Urinary bladder (tissue), 4 donors: ENCODE data around the gene GDA. TPM values are rescaled to one million over a fixed set of nuclear protein-coding genes. Genes with fewer than 3 reads are reported as not detected.

Experiments
- DNase-seq: peaks from one replicate; pipeline ENCODE4 v3.0.0-alpha.2; 2015; ENCODE audit errors: extremely low spot score
- H3K27ac ChIP-seq: one replicate; pipeline ENCODE4 v1.5.1; 2013; ENCODE audit warnings: low read depth, mild to moderate bottlenecking, moderate library complexity
- H3K36me3 ChIP-seq: one replicate; pipeline ENCODE4 v1.6.1; 2013; ENCODE audit warnings: mild to moderate bottlenecking, moderate library complexity; ENCODE audit not compliant: insufficient read depth
- H3K4me1 ChIP-seq: one replicate; pipeline ENCODE4 v1.6.1; 2013; ENCODE audit warnings: mild to moderate bottlenecking, moderate library complexity; ENCODE audit not compliant: insufficient read depth
- H3K4me3 ChIP-seq: one replicate; pipeline ENCODE4 v1.5.1; 2013; ENCODE audit warnings: low read depth, low read length
- WGBS: extraction: QIAGEN DNeasy Blood & Tissue Kit; methylation state at CpG from one replicate; pipeline ENCODE4 v1.1.7; 2013; 5-methylcytosine and 5-hydroxymethylcytosine counted together
- polyA plus RNA-seq: library from polyadenylated mRNA; stranded (reverse); fragments of 200-250 nt; gene quantifications from one replicate; pipeline ENCODE4 v1.2.3, GENCODE V29; 2013
- total RNA-seq: library from RNA; depleted of rRNA; stranded (reverse); fragments of >200 nt; gene quantifications from one replicate; pipeline ENCODE4 v1.2.3, GENCODE V29; 2014
- donor health status: healthy with polysubstance abuse.
- donor health status: healthy.

Gene GDA
- total and polyA plus RNA-seq, 2 donors, result 2.1 to 5.4 TPM

- H3K36me3 ChIP-seq, result no peaks in the 10 kb centered on the region
- no peak for DNase-seq
- no peaks in the 10 kb centered on the region for H3K4me1 ChIP-seq
- 83% methylated on average over 6 of the region's 6 CpGs for WGBS
- H3K27ac ChIP-seq, result no peak overlapping the region
- no peak overlapping the region for H3K4me3 ChIP-seq
Observed at GRCh38 chr9:72137697-72138365, 11.4 kb upstream of the GDA start.

DNA sequence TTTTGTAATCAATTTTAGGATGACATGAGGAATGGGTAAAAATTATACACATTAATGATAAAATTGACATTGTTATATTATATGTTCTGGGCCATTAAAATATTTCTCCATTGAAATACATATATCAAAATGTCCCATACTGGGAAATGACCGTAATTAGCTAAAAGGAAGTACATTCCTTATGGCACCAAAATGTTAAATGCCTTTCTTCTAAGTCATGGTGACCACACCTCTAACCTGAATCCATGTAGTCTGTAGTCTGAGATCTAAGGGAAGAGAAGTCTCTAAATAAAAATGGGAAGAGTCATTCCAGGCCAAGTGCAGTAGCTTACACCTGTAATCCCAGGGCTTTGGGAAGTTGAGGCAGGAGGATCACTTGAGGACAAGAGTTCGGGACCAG lies 10.0 kb upstream of the GDA start:
- no peak overlapping the region for H3K4me3 ChIP-seq
- no peak for DNase-seq
- WGBS, result 84% methylated on average over 2 of the region's 2 CpGs
- no peaks in the 10 kb centered on the region for H3K36me3 ChIP-seq
- H3K4me1 ChIP-seq, result no peaks in the 10 kb centered on the region
- no peak overlapping the region for H3K27ac ChIP-seq

DNA sequence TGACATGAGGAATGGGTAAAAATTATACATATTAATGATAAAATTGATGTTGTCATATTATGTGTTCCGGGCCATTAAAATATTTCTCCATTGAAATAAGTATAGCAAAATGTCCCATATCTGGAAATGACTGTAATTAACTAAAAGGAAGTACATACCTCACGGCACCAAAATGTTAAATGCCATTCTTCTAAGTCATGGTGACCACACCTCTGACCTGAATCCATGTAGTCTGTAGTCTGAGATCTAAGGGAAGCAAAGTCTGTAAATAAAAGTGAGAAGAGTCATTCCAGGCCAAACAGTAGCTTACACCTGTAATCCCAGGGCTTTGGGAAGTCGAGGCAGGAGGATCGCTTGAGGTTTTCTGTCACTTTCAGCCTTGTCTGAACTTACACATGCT lies 8.7 kb upstream of the GDA start:
- DNase-seq, result no peak
- Histone ChIP-seq H3K36me3 (no peaks in the 10 kb centered on the region), H3K4me1 (no peaks in the 10 kb centered on the region), H3K27ac (no peak overlapping the region), H3K4me3 (no peak overlapping the region)
- 72% methylated on average over 4 of the region's 4 CpGs for WGBS

DNA sequence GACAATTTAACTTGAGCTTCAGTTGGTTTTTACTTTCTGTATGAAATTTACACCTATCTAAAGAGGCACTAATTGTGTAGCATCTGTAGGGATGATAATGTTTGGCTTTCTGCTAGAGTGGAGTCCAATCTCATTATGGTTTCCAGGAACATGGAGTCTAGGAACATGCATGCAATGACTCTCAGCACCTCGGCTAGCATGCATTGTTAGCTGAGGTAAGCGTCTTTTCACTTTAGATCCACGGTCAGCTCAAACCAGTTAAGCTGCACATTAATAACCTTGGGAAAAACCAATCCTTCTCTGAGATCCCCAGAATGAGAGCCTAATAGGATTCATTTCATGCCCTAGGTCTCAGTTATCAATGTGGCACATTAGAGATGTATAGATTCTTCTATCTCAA lies 7.8 kb upstream of the GDA start:
- 71% methylated on average over 3 of the region's 3 CpGs for WGBS
- Histone ChIP-seq H3K4me3 (no peak overlapping the region), H3K4me1 (no peaks in the 10 kb centered on the region), H3K36me3 (no peaks in the 10 kb centered on the region), H3K27ac (no peak overlapping the region)
- DNase-seq, result no peak

DNA sequence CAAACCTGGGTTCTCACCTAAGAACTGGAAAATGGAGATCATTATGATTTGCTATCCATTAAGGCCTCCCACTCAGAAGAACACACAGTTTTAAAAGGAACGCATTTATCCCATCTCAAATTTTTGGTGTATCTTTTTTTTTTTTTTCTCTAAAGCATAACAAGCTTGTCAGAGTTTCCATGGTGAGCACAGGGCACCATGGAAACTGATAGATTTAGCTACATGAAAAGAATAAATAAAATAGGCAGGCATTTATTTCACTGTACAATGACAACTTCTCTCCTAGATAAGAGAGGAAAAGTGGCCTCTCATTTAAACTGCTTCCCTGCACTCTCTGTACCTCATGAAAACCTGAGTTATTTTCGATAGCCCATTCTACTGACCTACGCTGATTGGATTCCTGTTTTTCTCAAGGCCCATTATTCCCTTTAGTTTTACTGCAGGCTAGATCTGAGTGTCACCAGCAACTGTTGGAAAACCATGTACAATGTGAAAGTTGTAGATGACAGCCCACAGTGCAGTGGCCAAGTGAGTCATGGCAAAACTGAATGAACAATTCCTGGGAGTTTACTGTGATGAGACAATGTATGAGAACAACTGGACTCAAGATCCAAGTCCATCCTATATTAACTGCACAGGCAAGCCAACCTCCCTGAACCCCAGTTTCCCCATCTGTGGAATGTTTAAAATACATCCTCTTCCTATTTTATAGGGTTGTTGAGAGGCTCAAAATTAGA lies 4.3 kb upstream of the GDA start:
- DNase-seq, result no peak
- no peak overlapping the region for H3K4me3 ChIP-seq
- no peaks in the 10 kb centered on the region for H3K36me3 ChIP-seq
- H3K27ac ChIP-seq, result no peak overlapping the region
- 86% methylated on average over 3 of the region's 3 CpGs for WGBS
- H3K4me1 ChIP-seq, result no peaks in the 10 kb centered on the region

GRCh38 chr9:72145733-72146505 lies 3.3 kb upstream of the GDA start:
- no peak overlapping the region for H3K27ac ChIP-seq
- no peak for DNase-seq
- WGBS, result 90% methylated on average over 2 of the region's 2 CpGs
- no peaks in the 10 kb centered on the region for H3K4me1 ChIP-seq
- no peak overlapping the region for H3K4me3 ChIP-seq
- H3K36me3 ChIP-seq, result no peaks in the 10 kb centered on the region

GRCh38 chr9:72147676-72148075 lies 1.6 kb upstream of the GDA start:
- H3K27ac ChIP-seq, result no peak overlapping the region
- no peaks in the 10 kb centered on the region for H3K4me1 ChIP-seq
- no peaks in the 10 kb centered on the region for H3K36me3 ChIP-seq
- no peak overlapping the region for H3K4me3 ChIP-seq
- 64% methylated on average over 5 of the region's 5 CpGs for WGBS
- DNase-seq, result no peak

- no peak for DNase-seq
Observed at GRCh38 chr9:72150127-72150526, 887 bp downstream of the GDA start.

DNA sequence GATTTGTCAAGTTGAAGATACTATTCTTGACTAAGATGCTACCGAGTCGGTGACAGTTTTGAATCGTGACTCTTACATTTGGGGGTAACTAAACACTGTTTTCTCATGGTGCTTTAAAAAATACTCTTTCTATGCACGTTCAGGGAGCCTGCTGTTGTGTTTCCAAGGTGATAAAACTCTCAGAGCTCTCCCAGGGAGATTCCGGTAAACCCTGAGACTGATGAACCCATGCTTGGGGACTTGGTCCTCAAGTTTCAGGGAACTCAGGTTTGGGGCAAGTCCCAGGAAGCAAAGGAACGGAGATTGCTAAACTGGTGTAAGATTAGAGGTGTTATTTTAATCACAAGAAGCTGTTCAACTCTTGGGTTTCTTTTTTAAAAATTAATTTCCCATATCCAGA lies 1.4 kb downstream of the GDA start:
- 66% methylated on average over 6 of the region's 6 CpGs for WGBS
- H3K4me3 ChIP-seq, result no peak overlapping the region
- no peaks in the 10 kb centered on the region for H3K36me3 ChIP-seq
- no peak overlapping the region for H3K27ac ChIP-seq
- H3K4me1 ChIP-seq, result no peaks in the 10 kb centered on the region
- no peak for DNase-seq

More at GRCh38 chr9:72150127-72150526, 887 bp downstream of the GDA start:
- no peak overlapping the region for H3K4me3 ChIP-seq
- H3K4me1 ChIP-seq, result no peaks in the 10 kb centered on the region
- no peak overlapping the region for H3K27ac ChIP-seq
- H3K36me3 ChIP-seq, result no peaks in the 10 kb centered on the region
- 72% methylated on average over 7 of the region's 7 CpGs for WGBS

DNA sequence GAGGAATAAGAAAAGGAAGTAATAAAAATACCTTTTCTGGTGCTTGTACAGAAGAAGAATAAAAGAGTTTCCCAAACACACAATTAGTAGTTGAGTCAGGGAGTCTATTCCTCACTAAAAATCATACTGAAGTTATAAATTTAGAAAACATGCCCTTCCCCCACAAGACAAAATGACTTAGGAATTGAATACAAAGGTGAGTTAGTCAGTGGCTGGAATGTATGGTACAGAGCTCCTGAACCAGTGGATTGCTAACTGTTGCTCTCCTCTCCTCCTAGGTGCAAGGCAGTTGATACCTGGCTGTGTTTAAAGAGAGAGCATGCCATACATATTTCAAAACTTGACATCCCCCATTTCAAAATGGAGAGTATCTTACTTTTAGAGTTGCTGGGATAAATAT lies 1.9 kb downstream of the GDA start:
- Histone ChIP-seq H3K36me3 (no peaks in the 10 kb centered on the region), H3K27ac (no peak overlapping the region), H3K4me1 (no peaks in the 10 kb centered on the region), H3K4me3 (no peak overlapping the region)
- no peak for DNase-seq

DNA sequence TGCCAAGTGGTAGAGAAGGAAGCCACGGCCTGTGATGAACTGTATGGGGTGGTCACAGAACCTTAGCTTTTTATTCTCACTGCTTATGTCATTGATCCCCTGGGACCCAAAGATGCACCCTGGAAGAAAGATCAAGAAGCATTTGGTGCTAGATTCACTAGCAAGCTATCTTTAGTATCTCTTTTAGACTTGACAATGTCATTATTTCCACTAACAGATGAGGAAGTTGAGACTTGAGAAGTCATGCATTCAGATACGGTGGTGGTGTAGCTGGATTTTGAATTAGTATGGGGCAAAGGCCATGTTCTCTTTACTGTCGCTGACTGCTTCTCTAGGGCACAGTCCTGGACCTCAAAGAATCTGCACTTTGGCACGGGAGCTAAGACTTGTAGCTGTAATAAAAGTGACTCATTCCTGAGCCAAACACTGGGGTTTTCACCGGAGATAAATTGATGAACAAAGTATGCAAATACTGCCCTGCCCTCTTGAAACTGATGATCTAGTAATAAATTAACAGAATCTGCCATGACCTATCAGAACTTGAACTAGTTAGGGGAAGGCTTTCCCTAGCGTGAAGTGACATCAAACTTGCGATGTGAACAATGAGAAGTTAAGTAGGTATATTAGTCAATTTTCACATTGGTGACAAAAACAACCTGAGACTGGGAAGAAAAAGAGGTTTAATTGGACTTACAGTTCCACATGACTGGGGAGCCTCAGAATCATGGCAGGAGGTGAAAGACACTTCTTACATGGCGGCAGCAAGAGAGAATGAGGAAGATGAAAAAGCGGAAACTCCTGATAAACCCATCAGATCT lies 5.4 kb downstream of the GDA start:
- Histone ChIP-seq H3K36me3 (no peaks in the 10 kb centered on the region), H3K27ac (no peak overlapping the region), H3K4me1 (no peaks in the 10 kb centered on the region), H3K4me3 (no peak overlapping the region)
- WGBS, result 78% methylated on average over 9 of the region's 9 CpGs
- no peak for DNase-seq

- Histone ChIP-seq H3K4me1 (no peaks in the 10 kb centered on the region), H3K27ac (no peak overlapping the region), H3K4me3 (no peak overlapping the region), H3K36me3 (no peaks in the 10 kb centered on the region)
- no peak for DNase-seq
- 90% methylated on average over 2 of the region's 2 CpGs for WGBS
Observed at GRCh38 chr9:72155301-72155700, 6.1 kb downstream of the GDA start.

- Histone ChIP-seq H3K27ac (no peak overlapping the region), H3K4me3 (no peak overlapping the region), H3K4me1 (no peaks in the 10 kb centered on the region), H3K36me3 (no peaks in the 10 kb centered on the region)
- DNase-seq, result no peak
Observed at GRCh38 chr9:72156586-72156985, 7.3 kb downstream of the GDA start.
